HG03342 (cell line): ENCODE data around the gene RPLP1.
"Not testable (repeated sequence)": the region's sequence is repeated elsewhere in the genome, so short reads cannot be mapped to it uniquely, and the experiment has no call there.

Source experiments
- ATAC-seq: cut with Tn5 transposase; IDR thresholded peaks from one replicate; pipeline ENCODE4 v1.9.1; 2021; ENCODE audit warnings: mild to moderate bottlenecking, moderate library complexity; ENCODE audit not compliant: unreplicated experiment

Gene RPLP1

DNA sequence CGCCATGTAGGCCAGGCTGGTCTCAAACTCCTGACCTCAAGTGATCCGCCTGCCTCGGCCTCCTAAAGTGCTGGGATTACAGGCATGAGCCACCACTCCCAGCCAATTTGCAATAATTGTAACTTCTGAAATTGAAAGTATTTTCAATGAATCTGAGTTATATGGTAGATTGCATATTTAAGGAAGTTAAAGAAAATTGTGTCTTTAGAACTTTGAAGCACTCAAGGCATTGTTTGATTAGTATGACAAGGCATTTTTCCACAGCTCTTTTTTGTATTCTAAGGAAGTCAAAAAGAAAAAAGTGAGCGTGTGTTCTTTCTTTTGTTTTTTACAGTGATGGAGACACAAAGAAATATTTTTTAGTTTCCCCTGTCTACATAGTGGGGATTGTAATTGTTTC is 15.7 kb upstream of the RPLP1 start:
- ATAC-seq, result no peak

DNA sequence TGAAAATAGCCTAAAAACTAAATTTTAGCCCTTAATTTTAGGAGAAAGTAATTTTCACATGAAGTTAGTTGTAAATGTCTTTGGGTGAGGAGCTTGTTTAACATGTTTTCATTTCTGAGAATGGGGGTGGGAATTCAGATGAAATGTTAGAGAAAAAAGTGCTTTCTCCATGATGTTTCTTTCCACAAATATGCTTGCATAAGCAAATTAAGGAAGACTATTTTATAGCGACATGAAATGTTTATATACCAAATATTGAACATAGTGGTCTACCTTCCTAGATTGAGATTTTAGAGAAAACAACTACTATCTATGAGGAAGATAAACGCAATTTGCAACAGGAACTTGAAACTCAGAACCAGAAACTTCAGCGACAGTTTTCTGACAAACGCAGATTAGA is 13.0 kb upstream of the RPLP1 start:
- ATAC-seq, result no peak

DNA sequence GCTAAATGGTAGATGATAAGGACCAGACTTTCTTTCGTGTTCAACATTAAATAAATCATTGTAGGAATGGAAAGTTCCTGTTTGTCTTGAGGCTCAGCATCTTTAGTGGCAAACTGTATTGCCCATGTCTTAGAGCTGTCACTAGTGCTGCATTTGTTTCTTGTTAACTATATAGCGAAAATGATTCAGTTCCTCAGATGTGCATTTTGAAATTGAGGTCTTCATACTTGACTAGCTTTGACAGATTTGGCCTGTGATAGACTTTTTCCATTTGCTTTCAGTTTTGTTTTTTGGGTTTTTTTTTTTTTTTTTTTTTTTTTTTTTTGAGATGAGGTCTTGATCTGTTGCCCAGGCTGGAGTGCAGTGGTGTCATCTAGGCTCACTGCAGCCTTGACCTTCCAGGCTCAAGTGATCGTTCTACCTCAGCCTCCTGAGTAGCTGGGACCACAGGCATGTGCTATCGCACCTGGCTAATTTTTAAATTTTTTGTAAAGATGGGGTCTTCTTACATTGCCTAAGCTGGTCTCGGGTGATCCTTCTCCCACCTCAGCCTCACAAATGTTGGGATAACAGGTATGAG is 9.5 kb upstream of the RPLP1 start:
- no peak for ATAC-seq

DNA sequence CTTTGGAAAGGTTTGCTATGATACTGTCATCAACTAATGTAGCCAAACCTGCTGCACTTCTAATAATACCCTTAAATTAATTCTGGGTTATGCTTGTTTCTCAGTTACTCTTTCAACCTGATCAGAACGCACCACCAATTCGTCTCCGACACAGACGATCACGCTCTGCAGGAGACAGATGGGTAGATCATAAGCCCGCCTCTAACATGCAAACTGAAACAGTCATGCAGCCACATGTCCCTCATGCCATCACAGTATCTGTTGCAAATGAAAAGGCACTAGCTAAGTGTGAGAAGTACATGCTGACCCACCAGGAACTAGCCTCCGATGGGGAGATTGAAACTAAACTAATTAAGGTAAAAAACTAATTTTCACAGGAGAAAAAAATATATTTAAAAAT is 7.9 kb upstream of the RPLP1 start:
- ATAC-seq, result no peak

DNA sequence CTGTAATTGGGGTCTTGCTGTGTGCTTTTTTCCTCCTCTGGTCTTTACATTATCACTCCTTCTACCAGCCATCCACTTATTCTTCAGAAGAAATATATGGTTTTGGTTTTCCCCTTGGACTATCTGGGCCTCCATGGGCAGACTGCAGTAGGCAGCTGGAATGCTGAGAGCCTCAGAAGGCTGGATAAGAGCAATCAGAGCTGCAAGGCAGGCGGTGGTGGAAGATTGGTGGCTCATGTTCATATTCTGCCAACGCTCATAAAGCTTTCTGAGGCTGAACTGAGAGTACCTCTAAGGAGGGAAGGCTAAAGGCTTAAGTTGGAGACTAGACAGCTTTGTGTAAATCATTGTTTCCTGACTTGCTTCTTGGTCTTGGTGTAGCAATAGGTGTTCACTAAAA is 5.7 kb upstream of the RPLP1 start:
- ATAC-seq, result no peak

DNA sequence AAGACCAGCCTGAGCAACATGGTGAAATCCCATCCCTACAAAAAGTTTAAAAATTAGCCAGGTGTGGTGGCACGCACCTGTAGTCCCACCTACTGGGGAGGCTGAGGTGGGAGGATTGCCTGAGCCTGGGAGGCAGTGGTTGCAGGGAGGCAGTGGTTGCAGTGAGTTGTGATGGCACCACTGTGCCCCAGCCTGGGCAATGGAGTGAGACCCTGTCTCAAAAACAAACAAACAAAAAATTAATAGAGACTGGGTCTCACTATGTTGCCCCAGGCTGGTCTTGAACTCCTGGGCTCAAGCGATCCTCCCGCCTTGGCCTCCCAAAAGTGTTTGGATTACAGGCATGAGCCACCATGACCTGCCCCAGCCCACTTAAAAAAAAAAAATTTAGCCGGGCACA is 2.4 kb upstream of the RPLP1 start:
- not testable (repeated sequence) for ATAC-seq

DNA sequence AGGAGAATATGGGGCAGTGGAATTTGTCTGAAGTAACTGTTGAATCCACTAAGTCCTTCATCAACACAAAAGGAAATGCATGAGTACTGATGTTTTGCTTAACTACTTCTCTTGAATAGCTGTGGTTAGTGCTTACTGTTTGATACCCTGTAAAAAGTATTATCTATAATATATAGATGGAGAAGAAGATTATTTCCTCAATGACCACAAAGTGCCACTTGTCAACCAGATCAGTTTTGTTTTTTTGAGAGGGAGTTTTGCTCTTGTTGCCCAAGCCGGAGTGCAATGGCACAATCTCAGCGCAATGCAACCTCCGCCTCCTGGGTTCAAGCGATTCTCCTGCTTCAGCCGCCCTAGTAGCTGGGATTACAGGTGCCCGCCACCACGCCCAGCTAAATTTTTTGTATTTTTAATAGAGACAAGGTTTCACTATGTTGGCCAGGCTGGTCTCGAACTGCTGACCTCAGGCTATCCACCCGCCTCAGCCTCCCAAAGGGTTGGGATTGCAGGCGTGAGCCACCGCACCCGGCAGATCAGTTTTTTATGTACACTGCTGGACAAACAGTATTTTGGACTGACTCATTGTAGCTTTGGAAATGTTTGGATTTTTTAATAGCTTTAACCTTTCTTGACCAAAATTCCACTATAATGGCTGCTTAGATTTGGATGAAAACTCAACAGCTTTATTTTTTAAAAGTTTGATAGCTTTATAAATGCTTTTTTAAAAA is 1.5 kb upstream of the RPLP1 start:
- no peak for ATAC-seq

DNA sequence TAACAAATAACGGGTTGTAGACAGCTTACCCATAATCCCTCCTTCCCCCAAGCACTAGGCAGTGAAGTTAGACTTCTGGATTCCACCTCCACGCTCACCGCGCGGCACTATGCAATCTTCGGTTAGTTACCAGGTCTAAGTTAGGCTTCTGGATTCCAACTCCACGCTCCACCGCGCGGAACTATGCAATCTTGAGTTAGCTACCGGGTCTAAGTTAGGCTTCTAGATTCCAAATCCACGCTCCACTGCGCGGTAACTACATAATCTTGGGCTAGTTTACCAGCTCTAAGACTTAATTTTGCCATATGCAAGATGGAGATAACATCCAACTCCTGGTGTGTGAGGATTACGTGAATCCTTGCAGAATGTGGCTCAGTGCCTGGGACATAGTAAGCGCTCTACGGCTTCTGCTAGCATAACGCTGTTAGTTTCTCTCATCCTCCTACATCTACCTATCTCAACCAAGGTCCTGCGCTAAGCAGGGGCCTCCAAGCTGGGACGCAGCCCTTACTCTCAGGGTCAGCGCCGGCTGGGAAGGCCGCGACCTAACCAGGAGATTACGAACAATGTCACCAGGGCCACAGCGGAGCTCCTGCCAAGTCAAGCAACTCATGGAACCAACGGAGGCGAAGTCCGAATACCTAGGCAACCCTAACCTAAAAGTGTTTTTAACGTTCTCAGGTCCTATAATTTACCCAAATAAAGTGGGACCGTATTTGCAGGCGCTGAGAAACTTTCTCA is 497 bp upstream of the RPLP1 start:
- peak; percentile 27 for ATAC-seq

DNA sequence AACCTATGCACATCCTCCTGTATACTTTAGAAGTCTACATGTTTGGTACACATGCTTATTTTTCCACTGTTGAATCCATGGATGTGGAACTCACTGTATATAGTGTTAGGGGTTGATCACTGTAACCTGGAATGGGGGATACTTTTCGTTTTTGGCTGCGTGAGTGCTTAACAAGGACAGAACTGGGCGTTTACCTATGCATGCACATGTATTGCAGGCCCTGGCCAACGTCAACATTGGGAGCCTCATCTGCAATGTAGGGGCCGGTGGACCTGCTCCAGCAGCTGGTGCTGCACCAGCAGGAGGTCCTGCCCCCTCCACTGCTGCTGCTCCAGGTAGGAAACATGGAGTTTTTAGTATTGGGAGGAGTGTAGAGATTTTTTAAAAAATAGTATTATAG is 2.3 kb downstream of the RPLP1 start:
- ATAC-seq, result no peak

DNA sequence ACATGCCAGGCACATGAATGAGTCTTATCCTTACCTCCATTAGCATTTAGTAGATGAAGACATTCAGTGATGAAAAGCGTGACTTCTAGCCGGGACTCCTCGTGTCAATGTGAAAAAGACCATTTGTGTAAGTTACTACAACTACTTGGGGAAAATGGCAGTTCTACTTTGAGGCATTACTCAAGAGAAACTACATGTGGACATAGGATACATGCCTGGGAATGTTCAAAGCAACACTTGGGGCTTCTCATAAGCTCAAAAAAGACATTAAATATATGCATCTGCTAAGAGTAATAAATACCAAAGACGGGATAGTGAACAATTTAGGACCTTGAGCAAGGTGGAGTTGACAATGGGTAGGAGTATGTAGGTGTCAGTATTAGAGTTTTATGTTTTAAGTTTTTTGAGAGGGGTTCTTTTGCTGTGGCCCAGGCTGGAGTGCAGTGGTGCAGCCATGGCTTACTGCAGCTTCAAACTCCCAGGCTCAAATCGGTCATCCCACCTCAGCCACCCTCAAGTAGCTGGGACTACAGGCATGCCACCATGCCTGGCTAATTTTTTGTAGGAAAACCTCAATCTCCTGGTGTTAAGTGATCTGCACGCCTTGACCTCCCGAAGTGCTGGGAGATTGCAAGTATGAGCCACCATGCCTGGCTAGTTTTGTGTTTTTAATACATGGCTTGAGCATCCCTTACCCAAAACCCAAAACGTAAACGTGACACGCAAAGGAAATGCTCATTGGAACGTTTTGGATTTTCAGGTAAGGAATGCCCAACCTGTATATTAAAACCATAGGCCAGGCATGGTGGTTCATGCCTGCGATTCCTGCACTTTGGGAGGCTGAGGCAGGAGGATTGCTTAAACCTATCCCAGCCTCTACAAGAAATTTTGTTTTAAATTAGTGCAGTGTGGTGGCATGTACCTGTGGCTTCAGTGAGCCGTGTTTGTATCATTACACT is 3.9 kb downstream of the RPLP1 start:
- ATAC-seq, result no peak

DNA sequence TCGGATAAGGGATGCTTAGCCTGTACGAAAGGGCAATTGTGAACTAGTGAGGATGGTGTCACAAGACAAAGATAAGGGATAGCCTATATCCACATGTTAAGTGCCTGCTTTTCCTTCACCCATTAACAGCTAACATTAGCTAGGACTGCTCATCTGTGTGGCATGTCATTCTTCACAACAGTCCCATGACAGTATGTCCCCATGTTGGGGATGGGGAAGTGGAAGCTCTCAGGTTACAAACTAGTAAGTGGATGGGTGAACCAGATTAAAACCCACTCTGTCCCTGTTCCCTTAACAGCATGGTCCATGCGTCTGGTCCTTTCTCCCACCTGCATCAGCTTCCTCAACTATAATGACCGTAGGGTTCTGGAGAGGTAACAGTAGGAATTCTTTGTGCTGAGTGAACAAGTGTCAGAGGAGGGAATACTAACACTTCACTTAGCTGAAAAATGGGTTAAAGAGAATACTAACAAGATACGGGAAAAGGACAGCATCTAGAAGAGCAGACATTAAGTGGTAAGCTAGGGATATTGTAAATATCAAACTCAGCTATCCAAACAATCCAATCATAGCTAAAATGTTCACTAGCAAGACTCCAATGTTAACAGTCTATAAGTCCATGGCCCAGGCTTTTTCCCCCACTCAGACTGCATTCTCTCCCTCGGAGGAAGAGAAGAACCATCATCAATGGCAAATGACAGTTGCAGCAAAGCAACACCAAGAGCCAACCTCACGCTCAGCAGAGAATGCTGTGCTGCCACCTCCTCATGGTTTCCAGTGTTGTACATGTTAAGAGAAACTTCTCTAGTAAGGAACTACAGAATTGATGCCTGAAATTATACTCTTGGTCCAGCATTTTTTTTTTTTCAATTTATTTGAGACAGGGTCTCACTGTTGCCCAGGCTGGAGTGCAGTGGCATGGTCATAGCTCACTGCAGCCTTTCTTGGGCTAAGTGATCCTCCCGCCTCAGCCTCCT is 5.0 kb downstream of the RPLP1 start:
- ATAC-seq, result no peak

DNA sequence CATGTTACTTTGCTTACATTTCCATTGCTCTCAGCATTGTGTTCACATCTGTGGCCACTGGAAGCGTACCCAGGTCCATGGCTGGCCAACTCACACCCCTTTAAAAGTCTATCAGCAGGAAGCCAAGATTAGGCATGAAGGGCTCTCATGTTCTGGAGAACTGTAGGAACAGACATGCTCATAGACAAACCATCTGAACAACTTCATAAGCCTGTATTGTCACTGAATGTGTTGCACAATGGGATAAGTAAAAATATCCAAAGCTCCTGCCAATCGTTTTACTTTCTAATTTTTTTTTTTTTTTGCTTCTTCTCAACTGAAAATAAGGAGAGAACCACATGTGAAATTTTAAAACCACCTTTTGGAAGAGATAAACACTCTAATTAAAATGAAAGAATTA is 6.4 kb downstream of the RPLP1 start:
- no peak for ATAC-seq

DNA sequence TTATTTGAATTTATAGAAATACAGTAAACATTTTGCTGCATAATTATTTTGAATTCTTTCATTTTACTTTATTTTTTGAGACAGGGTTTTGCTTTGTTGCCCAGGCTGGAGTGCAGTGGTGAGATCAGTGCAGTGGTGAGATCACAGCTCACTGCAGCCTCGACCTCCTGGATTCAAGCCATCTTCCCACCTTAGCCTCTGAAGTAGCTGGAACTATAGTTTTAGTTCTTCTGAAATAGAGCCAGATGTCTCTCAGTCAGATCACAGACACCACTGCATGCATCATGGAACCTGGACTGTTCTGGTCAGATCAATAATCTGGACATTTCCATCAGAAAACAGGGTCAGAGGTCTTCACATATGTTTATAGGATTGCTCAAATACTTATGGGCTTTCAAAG is 7.9 kb downstream of the RPLP1 start:
- no peak for ATAC-seq

DNA sequence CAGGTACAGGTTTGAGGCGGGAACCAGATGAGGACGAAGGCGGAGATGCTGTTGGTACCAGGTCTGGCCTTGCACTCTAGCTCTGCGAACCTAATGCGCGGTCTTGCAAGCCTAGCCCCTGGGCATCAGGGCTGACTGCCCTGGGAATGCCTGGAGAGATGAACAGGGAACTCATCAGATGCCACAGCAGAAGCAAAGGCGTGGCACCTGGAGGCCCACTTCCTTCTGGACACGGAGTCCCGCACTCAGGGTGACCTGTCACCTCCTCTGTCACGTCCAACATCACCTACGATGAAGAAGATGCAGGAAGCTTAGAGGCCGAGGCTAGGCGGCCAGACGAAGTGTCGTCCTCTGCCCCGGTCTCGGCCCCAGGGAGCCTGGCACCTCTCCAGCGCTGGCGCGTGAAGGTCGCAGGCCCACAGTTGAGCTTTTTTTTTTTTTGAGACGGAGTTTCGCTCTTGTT is 9.4 kb downstream of the RPLP1 start:
- no peak for ATAC-seq

DNA sequence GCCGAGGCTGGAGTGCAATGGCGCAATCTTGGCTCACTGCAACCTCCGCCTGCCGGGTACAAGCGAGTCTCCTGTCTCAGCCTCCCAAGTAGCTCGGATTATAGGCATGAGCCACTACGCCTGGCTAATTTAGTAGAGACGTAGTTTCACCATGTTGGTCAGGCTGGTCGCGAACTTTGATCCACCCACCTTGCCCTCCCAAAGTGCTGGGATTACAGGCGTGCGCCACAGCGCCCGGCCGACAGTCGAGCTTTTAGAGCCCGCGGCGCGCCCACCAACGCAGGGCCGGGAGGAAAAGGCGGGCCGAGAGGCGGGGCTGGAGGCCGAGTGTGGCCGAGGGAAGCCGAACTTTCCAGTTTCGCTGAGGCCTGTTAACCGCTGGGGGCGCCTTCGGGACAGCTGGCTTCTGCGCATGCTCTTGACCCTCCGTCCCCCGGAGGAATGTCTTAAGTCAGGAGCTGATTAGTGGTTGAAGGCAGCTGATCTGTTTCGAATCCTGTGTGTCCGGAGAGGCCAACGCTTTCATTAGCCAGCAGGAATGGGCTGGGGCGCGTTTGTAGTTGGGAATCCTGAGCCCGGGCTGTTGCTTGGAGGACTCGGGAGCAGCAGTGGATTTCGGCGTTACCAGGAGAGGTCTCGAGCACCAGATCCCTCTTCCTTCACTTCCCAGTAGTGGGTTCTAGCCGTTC is 10.0 kb downstream of the RPLP1 start:
- peak; percentile 91 for ATAC-seq

DNA sequence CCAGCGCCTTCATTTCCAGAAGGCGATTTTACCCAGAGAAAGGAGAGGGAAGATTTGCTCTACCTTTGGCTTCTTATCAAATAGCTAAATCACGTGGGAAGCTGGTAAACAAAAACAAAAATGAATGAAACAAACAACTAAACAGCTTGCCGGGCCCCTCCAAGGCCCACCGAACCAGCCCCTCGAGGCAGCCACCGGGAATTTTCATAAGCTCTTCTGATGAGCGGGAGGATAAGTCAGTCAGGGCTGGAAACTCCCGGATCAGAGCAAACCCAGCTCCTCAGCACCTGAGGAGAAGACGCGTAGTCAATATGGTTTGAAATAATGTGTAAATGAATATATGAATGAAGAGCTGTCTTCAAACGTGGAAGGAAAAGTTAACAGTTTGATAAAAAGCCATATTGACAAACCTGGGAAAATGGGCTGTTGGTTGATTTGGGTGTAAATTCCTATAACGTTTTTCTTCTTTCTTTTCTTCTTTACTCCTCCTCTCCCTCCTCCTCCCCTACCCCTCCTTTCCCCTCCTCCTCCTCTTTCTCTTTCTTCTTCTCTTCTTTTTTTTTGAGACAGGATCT is 10.7 kb downstream of the RPLP1 start:
- no peak for ATAC-seq

DNA sequence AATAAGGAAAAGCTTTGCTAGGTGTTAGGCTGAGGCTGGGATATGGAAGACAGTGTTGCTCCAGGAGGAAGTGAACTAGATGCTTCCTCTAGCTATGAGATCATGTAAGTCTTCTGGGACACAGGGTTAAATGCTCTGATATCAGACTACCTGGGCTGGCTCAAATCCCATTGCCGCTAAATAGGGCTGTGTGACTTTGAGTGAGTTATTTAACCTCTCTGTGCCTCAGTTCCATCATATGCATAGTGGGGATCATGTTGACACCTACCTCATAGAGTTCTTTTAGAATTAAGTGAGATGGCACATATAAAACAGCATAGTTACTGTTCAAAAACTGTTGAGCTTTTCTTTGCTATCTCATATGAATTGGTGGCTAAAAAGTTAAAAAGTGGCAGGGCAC is 12.6 kb downstream of the RPLP1 start:
- ATAC-seq, result no peak

DNA sequence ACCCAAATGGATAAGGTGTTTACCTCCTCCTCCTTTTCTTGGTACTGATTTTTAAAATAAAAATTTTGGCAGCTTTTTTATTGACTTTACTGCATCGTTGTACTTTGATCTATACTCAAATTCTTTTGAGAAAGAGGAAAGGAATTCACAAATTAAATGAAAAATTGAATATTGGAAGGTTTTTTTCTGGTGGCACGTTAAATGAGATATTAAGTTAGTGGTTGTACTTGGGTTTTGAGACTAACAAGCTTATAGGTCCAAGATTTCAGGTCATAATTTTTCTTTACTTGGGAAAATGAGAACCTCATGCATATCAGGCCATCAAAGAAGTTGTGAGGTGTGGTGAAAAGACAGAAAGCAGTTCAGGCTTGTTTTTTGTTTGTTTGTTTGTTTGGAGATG is 14.1 kb downstream of the RPLP1 start:
- ATAC-seq, result no peak

DNA sequence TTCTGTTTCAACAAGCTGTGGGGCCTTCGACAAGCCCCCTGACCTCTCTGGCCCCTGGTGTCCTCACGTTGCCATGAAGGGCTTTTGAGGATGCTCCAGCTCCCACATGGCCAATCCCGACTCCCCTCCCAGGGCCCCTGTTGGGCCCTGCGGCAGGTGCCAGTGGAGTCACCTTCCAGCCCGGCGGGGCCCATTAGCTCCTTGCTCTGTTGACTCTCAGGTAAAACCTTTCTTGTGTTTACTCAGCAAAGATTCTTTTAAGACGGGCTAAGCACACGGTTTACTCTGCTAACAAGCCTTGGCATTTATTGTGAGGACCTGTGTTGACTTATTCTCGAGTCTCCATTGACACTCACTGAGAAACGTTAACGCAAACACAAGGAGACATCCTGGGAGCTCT is 15.0 kb downstream of the RPLP1 start:
- ATAC-seq, result no peak
